ENCODE data around the gene RRAS2. TPM values are rescaled to one million over a fixed set of nuclear protein-coding genes. Genes with fewer than 3 reads are reported as not detected.

The RRAS2 gene
- total RNA-seq, 1 experiment from 2014 or later, result 42.2 TPM

DNA sequence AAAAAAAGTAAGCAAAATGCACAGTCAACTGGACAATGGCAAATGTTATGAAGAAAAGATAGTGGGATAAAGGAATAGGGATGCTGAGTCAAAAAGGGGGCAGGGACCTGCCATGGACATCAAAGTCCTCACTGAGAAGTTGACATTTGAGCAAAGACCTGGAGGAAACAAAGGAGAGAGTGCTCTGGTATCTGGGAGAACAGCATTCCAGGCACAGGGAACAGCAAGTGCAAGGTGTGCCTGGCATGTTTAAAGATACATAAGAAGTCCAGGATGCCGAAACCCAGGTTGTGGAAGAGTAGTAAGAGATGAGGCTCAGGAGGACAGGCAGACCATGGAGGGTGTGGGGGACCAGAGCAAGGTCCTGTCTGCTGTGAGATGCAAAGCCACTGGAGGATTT, 123.3 kb downstream of the RRAS2 start:
- Histone ChIP-seq H4K20me1 (ENCODE audit: insufficient read depth) (no peaks in the 10 kb centered on the region), H3K4me3 (no peak overlapping the region), H3K4me2 (no peak overlapping the region), H3K27ac (no peak overlapping the region), H3K36me3 (ENCODE audit: low read depth) (no peaks in the 10 kb centered on the region), H3K4me1 (replicated peaks; ENCODE audit: insufficient read depth) (no peaks in the 10 kb centered on the region), H3K27me3 (ENCODE audit: insufficient read depth, low read depth) (no peaks in the 10 kb centered on the region; the same call in 1 of the 2 replicates), H3K9me2 (ENCODE audit: insufficient read depth) (no peaks in the 10 kb centered on the region), H2AFZ (no peak overlapping the region), H3K9me3 (ENCODE audit: insufficient read depth, low read depth) (no peaks in the 10 kb centered on the region), H3F3A (ENCODE audit: insufficient read depth, low read depth) (no peaks in the 10 kb centered on the region), H3K79me2 (ENCODE audit: low read depth) (no peaks in the 10 kb centered on the region)
- BruUV-seq (replicated peaks), result no TSS peak
- DNase-seq, result no peak
- intact Hi-C loops (cut with micrococcal nuclease; ENCODE audit: unreplicated experiment), result no loop called here
- ChIA-PET CTCF (no interaction called here), POLR2A (ENCODE audit: unreplicated experiment) (no interaction called here)
- TF ChIP-seq EZH2 (IDR thresholded peaks at IDR 0.05; ENCODE audit: low read depth), result no peak
- TF ChIP-seq, protein P1, sequence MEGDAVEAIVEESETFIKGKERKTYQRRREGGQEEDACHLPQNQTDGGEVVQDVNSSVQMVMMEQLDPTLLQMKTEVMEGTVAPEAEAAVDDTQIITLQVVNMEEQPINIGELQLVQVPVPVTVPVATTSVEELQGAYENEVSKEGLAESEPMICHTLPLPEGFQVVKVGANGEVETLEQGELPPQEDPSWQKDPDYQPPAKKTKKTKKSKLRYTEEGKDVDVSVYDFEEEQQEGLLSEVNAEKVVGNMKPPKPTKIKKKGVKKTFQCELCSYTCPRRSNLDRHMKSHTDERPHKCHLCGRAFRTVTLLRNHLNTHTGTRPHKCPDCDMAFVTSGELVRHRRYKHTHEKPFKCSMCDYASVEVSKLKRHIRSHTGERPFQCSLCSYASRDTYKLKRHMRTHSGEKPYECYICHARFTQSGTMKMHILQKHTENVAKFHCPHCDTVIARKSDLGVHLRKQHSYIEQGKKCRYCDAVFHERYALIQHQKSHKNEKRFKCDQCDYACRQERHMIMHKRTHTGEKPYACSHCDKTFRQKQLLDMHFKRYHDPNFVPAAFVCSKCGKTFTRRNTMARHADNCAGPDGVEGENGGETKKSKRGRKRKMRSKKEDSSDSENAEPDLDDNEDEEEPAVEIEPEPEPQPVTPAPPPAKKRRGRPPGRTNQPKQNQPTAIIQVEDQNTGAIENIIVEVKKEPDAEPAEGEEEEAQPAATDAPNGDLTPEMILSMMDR (conservative IDR thresholded peaks at IDR 0.05), result no peak

DNA sequence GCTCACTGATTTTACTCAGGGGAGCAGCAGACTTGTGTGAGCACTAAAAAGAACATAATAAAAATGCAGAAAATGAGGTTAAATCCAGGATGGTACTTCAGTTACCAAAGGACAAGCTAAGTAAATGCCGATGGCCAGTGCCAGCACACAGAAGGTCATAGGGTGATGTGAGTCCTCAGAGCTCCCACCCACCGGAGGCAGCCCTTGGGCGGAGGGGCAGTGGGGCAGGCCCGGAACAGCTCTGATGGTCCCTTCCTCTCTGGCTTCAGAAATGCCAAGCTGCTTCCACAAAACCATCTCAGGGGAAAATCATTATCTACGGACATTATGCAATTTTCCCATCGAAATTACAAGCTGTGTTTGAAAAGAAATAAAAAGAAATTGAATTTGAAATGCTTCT, 124.5 kb downstream of the RRAS2 start:
- H3K36me3 ChIP-seq (ENCODE audit: low read depth), result no peaks in the 10 kb centered on the region
- POLR2A ChIA-PET (ENCODE audit: unreplicated experiment), result no interaction called here
- no peaks in the 10 kb centered on the region for H3K9me2 ChIP-seq (ENCODE audit: insufficient read depth)
- H3K4me1 ChIP-seq (replicated peaks; ENCODE audit: insufficient read depth), result no peaks in the 10 kb centered on the region
- BruUV-seq (replicated peaks), result no TSS peak
- TF ChIP-seq EZH2 (IDR thresholded peaks at IDR 0.05; ENCODE audit: low read depth), result no peak
- TF ChIP-seq, protein P1 (conservative IDR thresholded peaks at IDR 0.05), result no peak
- H3K27me3 ChIP-seq (ENCODE audit: insufficient read depth, low read depth), result no peaks in the 10 kb centered on the region; the same call in 1 of the 2 replicates
- H3F3A ChIP-seq (ENCODE audit: insufficient read depth, low read depth), result no peaks in the 10 kb centered on the region
- H3K27ac ChIP-seq, result no peak overlapping the region
- no peaks in the 10 kb centered on the region for H3K9me3 ChIP-seq (ENCODE audit: insufficient read depth, low read depth)
- CTCF ChIA-PET, result interaction anchor here (0.5 to 0.6 kb wide), 2 partner anchors 19 to 40 kb away, joined by 3 read pairs; no protein-coding TSS in a partner anchor
- no peaks in the 10 kb centered on the region for H3K79me2 ChIP-seq (ENCODE audit: low read depth)
- intact Hi-C loops (cut with micrococcal nuclease; ENCODE audit: unreplicated experiment), result no loop called here
- DNase-seq, result no peak
- no peaks in the 10 kb centered on the region for H4K20me1 ChIP-seq (ENCODE audit: insufficient read depth)
- no peak overlapping the region for H2AFZ ChIP-seq
- no peak overlapping the region for H3K4me2 ChIP-seq
- no peak overlapping the region for H3K4me3 ChIP-seq

DNA sequence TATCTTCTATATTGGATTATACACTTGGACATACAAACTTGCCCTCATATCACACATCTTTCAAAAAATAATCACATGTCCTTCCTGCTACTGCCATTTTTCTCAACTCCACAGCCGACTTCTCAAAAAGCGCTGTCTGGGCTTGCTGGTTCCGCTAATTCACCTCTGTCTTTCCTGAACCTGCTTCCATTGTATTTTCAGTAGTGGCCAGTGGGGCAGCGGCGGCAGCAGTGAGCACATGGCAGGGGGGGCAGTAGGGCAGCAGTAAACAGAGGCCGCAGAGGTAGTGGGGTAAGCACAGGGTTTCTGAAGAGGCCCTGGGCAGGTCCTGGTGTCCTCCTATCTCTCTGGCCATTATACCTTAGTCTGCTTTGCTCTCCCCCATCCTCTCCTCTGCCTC, 126.3 kb downstream of the RRAS2 start:
- BruUV-seq (replicated peaks), result no TSS peak
- DNase-seq, result no peak
- H2AFZ ChIP-seq, result no peak overlapping the region
- no peaks in the 10 kb centered on the region; the same call in 1 of the 2 replicates for H3K27me3 ChIP-seq (ENCODE audit: insufficient read depth, low read depth)
- no peak overlapping the region for H3K4me2 ChIP-seq
- no peaks in the 10 kb centered on the region for H3K79me2 ChIP-seq (ENCODE audit: low read depth)
- intact Hi-C loops (cut with micrococcal nuclease; ENCODE audit: unreplicated experiment), result no loop called here
- no peaks in the 10 kb centered on the region for H3K4me1 ChIP-seq (replicated peaks; ENCODE audit: insufficient read depth)
- TF ChIP-seq EZH2 (IDR thresholded peaks at IDR 0.05; ENCODE audit: low read depth), result no peak
- TF ChIP-seq, protein P1 (conservative IDR thresholded peaks at IDR 0.05), result no peak; the same call in 1 of the 2 replicates
- H3K27ac ChIP-seq, result no peak overlapping the region
- no peaks in the 10 kb centered on the region for H4K20me1 ChIP-seq (ENCODE audit: insufficient read depth)
- H3K9me3 ChIP-seq (ENCODE audit: insufficient read depth, low read depth), result no peaks in the 10 kb centered on the region
- no peaks in the 10 kb centered on the region for H3K9me2 ChIP-seq (ENCODE audit: insufficient read depth)
- H3K4me3 ChIP-seq, result no peak overlapping the region
- CTCF ChIA-PET, result no interaction called here
- POLR2A ChIA-PET (ENCODE audit: unreplicated experiment), result no interaction called here
- no peaks in the 10 kb centered on the region for H3K36me3 ChIP-seq (ENCODE audit: low read depth)
- H3F3A ChIP-seq (ENCODE audit: insufficient read depth, low read depth), result no peaks in the 10 kb centered on the region
